Endothelial cell of umbilical vein (primary cell): ENCODE results near the gene MORN5. TPM values are rescaled to one million over a fixed set of nuclear protein-coding genes. Genes with fewer than 3 reads are reported as not detected.
A peak's percentile ranks its signal among the peaks of the same experiment; 100 is the strongest.

Source experiments
- BruUV-seq: library from RNA; stranded (reverse); fragments of 400-500 nt; replicated peaks from 2 replicates; lab custom pipeline; 2021; lab: Mats Ljungman, UMichigan
- CTCF ChIA-PET: fragments of 300-600, 350-600 bp; sonication (Branson Sonifier 250); formaldehyde crosslinking; loops from one replicate; lab custom pipeline; 2021; ENCODE audit warnings: antibody characterized with exemption, inconsistent platforms; lab: Charles Lee
- POLR2A ChIA-PET: fragments of 300-600, 350-600 bp; sonication (Branson Sonifier 250); formaldehyde crosslinking; loops from one replicate; lab custom pipeline; 2021; ENCODE audit warnings: antibody characterized with exemption, inconsistent platforms; lab: Charles Lee
- DNase-seq: peaks from one replicate; pipeline ENCODE4 v3.0.0-alpha.2; 2011; ENCODE audit warnings: low read depth, low spot score
- FAIRE-seq: peaks from 2 replicates; lab custom pipeline; 2011; peaks lifted over from hg19 to GRCh38; lab: Jason Lieb, UNC
- H2AFZ ChIP-seq: 2 replicates; pipeline ENCODE4 v1.6.0; 2012; ENCODE audit warnings: low read depth, low read length, control low read depth, inconsistent platforms
- H3K27ac ChIP-seq: 2 replicates; pipeline ENCODE4 v1.5.1; 2011; ENCODE audit warnings: low read depth, mild to moderate bottlenecking, control low read depth, low read length, moderate library complexity; ENCODE audit not compliant: insufficient read depth
- H3K27me3 ChIP-seq, 2 experiments: 2 replicates each; pipeline versions ENCODE4 v1.6.0 to v1.6.1; 2011; ENCODE audit warnings: low read length in 2 of 2, mixed read lengths in 1 of 2; ENCODE audit not compliant: control insufficient read depth in 2 of 2, insufficient read depth in 2 of 2
- H3K36me3 ChIP-seq, 2 experiments: 2 replicates in 1 of 2; 3 replicates in 1 of 2; pipeline ENCODE4 v1.5.1; 2011; ENCODE audit warnings: low read length in 2 of 2, mild to moderate bottlenecking in 1 of 2, moderate library complexity in 1 of 2; ENCODE audit not compliant: control insufficient read depth in 2 of 2, insufficient read depth in 2 of 2; ENCODE audit errors: extremely low read depth in 1 of 2
- H3K4me1 ChIP-seq: 3 replicates; pipeline ENCODE4 v1.5.1; 2011; ENCODE audit warnings: mild to moderate bottlenecking, low read length; ENCODE audit not compliant: control insufficient read depth, insufficient read depth; ENCODE audit errors: extremely low read depth
- H3K4me2 ChIP-seq: 2 replicates; pipeline ENCODE4 v1.6.1; 2011; ENCODE audit warnings: low read length, control low read depth, mixed read lengths; ENCODE audit not compliant: insufficient read depth
- H3K4me3 ChIP-seq, 3 experiments: fragments of 200-600 bp in 1 of 3; sonication (generic), shearing (Covaris generic) in 1 of 3; replicated peaks in 1 of 3; 2 replicates each; pipeline ENCODE4 v1.5.1; 2011 to 2016; ENCODE audit warnings: control low read depth in 3 of 3, low read length in 3 of 3, mild to moderate bottlenecking in 2 of 3, inconsistent platforms in 1 of 3, low read depth in 1 of 3, moderate library complexity in 1 of 3; ENCODE audit not compliant: insufficient read depth in 1 of 3
- H3K79me2 ChIP-seq: 2 replicates; pipeline ENCODE4 v1.6.0; 2012; ENCODE audit warnings: low read length, inconsistent platforms; ENCODE audit not compliant: control insufficient read depth, insufficient read depth
- H3K9ac ChIP-seq: replicated peaks from 2 replicates; pipeline ENCODE3; 2011; ENCODE audit warnings: low read length, control low read depth; ENCODE audit not compliant: insufficient read depth; ENCODE audit errors: extremely low read depth
- H3K9me1 ChIP-seq: replicated peaks from 3 replicates; pipeline ENCODE4 v1.6.0; 2011; ENCODE audit warnings: mild to moderate bottlenecking, low read length; ENCODE audit not compliant: control insufficient read depth, insufficient read depth; ENCODE audit errors: extremely low read depth
- H3K9me3 ChIP-seq: replicated peaks from 2 replicates; pipeline ENCODE4 v1.5.1; 2012; ENCODE audit warnings: low read length, inconsistent platforms; ENCODE audit not compliant: control insufficient read depth, insufficient read depth
- H4K20me1 ChIP-seq: replicated peaks from 2 replicates; pipeline ENCODE3; 2011; ENCODE audit warnings: mild to moderate bottlenecking, low read length; ENCODE audit not compliant: control insufficient read depth, insufficient read depth; ENCODE audit errors: extremely low read depth
- EZH2 ChIP-seq: IDR thresholded peaks from 2 replicates; pipeline ENCODE4 v1.6.1; 2012; ENCODE audit warnings: borderline replicate concordance, low read depth, mild to moderate bottlenecking, moderate library complexity, low read length, inconsistent platforms; ENCODE audit not compliant: severe bottlenecking
- GATA2 ChIP-seq: IDR thresholded peaks from 2 replicates; pipeline ENCODE4 v1.7.0; 2011; ENCODE audit warnings: low read depth, mild to moderate bottlenecking, moderate library complexity, mixed read lengths, low read length; ENCODE audit not compliant: insufficient read length, insufficient read depth
- JUN ChIP-seq: IDR thresholded peaks from 2 replicates; pipeline ENCODE4 v1.6.1; 2011; ENCODE audit warnings: borderline replicate concordance, low read depth; ENCODE audit not compliant: insufficient read length, insufficient read depth
- POLR2A ChIP-seq: IDR thresholded peaks from 2 replicates; pipeline ENCODE4 v1.6.1; 2012; ENCODE audit warnings: low read depth, mild to moderate bottlenecking, control low read depth, low read length
- POLR2AphosphoS5 ChIP-seq: IDR thresholded peaks from 2 replicates; pipeline ENCODE4 v1.6.1; 2012; ENCODE audit warnings: low read depth, mild to moderate bottlenecking, control low read depth, low read length, moderate library complexity; ENCODE audit not compliant: insufficient read depth
- dilution Hi-C: fragments of 300-500 bp; cut with MboI; formaldehyde crosslinking; loops from one replicate; pipeline ENCODE4 v1.15.0; 2019; ENCODE audit warnings: low sequenced_read_pairs; ENCODE audit not compliant: extremely low pct_ligation_motif_present
- intact Hi-C: fragments of 100-400 bp; cut with micrococcal nuclease; formaldehyde crosslinking; loops from one replicate; pipeline ENCODE4 v1.10.0; 2022
- polyA plus RNA-seq, 4 experiments: library from polyadenylated mRNA; depleted of rRNA in 3 of 4; stranded (reverse) in 3 of 4; unstranded in 1 of 4; fragments of >200 nt; gene quantifications; 2 replicates each; pipeline versions ENCODE4 v1.2.1 to v1.2.3, GENCODE V29; 2011 to 2012; ENCODE audit warnings: missing spikeins in 1 of 4
- total RNA-seq: library from RNA; stranded (reverse); gene quantifications from 2 replicates; pipeline ENCODE4 v1.2.3, GENCODE V29; 2021
- TF ChIP-seq, protein P1 (sequence below), 2 donors: IDR thresholded peaks; 1 replicate in 1 of 2; 2 replicates in 1 of 2; pipeline ENCODE4 v1.5.1; 2011; ENCODE audit warnings: low read length in 2 of 2, mild to moderate bottlenecking in 2 of 2, moderate library complexity in 2 of 2, control low read depth in 1 of 2, inconsistent platforms in 1 of 2, low read depth in 1 of 2; ENCODE audit not compliant: insufficient read depth in 1 of 2; ENCODE audit errors: extremely low read depth in 1 of 2
- TF ChIP-seq, protein P2 (sequence below): IDR thresholded peaks from 2 replicates; pipeline ENCODE4 v1.6.1; 2011; ENCODE audit not compliant: insufficient read depth, insufficient read length

The MORN5 gene
- total and polyA plus RNA-seq, 2 donors (not counting 3 experiments of a cell fraction or from before 2014, with no cell fraction given), result not detected

DNA sequence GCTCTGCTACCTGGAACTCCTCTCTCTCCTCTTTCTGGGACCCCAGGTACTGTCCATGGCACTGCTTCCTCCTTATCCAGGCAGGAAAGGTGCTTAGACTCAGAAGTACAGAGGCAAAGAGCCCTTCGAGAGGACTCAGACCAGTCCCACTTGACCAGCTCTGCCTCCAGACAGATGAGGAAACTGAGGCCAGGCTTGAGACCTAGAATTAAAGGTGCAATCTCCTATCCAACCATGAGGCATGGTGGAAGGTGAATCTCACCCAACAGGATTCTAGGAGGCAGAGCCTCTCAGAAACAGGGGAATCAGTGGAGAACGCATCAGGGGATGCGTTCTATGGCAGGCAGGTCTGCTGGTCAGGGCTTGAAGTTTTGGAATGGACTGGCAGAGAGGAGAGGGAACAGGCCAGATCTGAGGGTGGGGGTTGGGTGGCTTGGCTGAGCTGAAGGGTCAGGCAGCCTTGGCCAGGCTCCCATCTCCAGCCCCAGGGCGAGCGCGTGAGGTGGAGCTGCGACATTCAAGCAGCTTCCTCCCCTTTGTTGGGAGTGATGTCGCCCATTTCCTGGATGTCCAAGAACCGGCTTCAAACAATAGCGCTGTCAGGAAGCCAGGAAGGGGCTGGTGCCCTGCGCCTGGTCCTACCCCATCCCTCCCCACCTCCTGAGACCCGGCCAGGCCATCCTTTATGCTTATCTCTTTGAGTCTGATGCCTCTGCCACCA is 26.3 kb upstream of the MORN5 start:
- CTCF ChIA-PET, result interaction anchor here (0.6 to 6.1 kb wide), 10 partner anchors 9 to 330 kb away, joined by 3 to 73 read pairs (median 5); no protein-coding TSS in a partner anchor

DNA sequence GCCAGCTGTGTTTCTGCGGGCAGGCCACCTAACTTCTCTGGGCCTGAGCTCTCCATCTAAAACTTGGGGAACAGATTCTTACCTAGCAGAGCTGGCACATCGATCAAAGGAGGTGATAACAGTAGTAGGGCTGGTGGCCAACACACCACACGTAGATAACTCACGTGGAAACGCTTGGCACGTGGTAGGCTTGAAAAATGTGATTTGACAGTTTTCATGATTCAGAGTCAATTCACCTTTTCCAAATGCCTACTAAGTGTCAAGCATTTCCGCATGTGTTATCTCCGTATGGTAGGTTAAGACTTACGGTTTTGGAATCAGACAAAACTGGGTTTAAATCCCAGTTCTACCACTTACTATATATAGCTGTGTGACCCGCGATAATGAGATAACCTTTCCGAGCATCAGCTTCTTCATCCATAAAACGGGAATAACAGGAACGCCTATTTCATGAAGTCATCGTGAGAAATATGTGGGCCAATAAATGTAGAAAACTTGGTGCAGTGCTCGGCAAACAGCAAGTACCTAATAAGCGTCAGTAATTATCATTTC is 25.6 kb upstream of the MORN5 start:
- no peak overlapping the region for H3K4me3 ChIP-seq
- H3K9me1 ChIP-seq, result no peaks in the 10 kb centered on the region
- POLR2A ChIA-PET, result interaction anchor here (1.2 kb wide), 2 partner anchors 9 to 174 kb away, joined by 3 to 4 read pairs; no protein-coding TSS in a partner anchor
- H3K36me3 ChIP-seq, result no peaks in the 10 kb centered on the region
- FAIRE-seq (no peak), DNase-seq (peak; percentile 20)
- intact Hi-C loops (loop anchor here (1.0 kb wide), 1 partner anchor 9 kb away; no protein-coding TSS in a partner anchor), dilution Hi-C loops (no loop called here)
- H3K27ac ChIP-seq, result peak overlapping the region; percentile 3
- H3K9me3 ChIP-seq, result no peaks in the 10 kb centered on the region
- no peak overlapping the region for H2AFZ ChIP-seq
- H3K9ac ChIP-seq, result no peak overlapping the region
- TF ChIP-seq JUN (peak; percentile 22), EZH2 (no peak), GATA2 (peak; percentile 25)
- TF ChIP-seq, protein P1, sequence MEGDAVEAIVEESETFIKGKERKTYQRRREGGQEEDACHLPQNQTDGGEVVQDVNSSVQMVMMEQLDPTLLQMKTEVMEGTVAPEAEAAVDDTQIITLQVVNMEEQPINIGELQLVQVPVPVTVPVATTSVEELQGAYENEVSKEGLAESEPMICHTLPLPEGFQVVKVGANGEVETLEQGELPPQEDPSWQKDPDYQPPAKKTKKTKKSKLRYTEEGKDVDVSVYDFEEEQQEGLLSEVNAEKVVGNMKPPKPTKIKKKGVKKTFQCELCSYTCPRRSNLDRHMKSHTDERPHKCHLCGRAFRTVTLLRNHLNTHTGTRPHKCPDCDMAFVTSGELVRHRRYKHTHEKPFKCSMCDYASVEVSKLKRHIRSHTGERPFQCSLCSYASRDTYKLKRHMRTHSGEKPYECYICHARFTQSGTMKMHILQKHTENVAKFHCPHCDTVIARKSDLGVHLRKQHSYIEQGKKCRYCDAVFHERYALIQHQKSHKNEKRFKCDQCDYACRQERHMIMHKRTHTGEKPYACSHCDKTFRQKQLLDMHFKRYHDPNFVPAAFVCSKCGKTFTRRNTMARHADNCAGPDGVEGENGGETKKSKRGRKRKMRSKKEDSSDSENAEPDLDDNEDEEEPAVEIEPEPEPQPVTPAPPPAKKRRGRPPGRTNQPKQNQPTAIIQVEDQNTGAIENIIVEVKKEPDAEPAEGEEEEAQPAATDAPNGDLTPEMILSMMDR (IDR thresholded peaks at IDR 0.05; ENCODE audit: extremely low read depth in 1 of 2, insufficient read depth in 1 of 2, low read depth in 1 of 2, low read length in 2 of 2), result no peak
- TF ChIP-seq, protein P2, sequence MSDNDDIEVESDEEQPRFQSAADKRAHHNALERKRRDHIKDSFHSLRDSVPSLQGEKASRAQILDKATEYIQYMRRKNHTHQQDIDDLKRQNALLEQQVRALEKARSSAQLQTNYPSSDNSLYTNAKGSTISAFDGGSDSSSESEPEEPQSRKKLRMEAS, result peak; percentile 56
- no peak overlapping the region for H3K4me2 ChIP-seq
- H3K4me1 ChIP-seq, result peaks cover 22% of the 10 kb centered on the region
- H4K20me1 ChIP-seq, result no peaks in the 10 kb centered on the region
- CTCF ChIA-PET, result interaction anchor here (0.6 to 6.1 kb wide), 10 partner anchors 9 to 329 kb away, joined by 3 to 73 read pairs (median 5); no protein-coding TSS in a partner anchor
- H3K79me2 ChIP-seq, result no peaks in the 10 kb centered on the region
- no peaks in the 10 kb centered on the region for H3K27me3 ChIP-seq
- BruUV-seq, result no TSS peak

More for the DNA sequence above, 26.3 kb upstream of the MORN5 start:
- Histone ChIP-seq H3K9me3 (no peaks in the 10 kb centered on the region), H3K9ac (no peak overlapping the region), H3K4me1 (peaks cover 26% of the 10 kb centered on the region), H3K4me2 (no peak overlapping the region), H3K27me3 (no peaks in the 10 kb centered on the region), H2AFZ (peak overlapping the region; percentile 3), H3K9me1 (no peaks in the 10 kb centered on the region), H3K79me2 (no peaks in the 10 kb centered on the region), H3K27ac (peak overlapping the region; percentile 3), H4K20me1 (no peaks in the 10 kb centered on the region), H3K36me3 (no peaks in the 10 kb centered on the region), H3K4me3 (no peak overlapping the region)
- peak; percentile 38 for TF ChIP-seq POLR2AphosphoS5
- TF ChIP-seq POLR2A, result no peak
- peak; percentile 55 for DNase-seq
- POLR2A ChIA-PET, result interaction anchor here (0.6 to 1.2 kb wide), 2 partner anchors 10 to 172 kb away, joined by 3 to 4 read pairs; no protein-coding TSS in a partner anchor
- intact Hi-C loops, result loop anchor here (1.0 kb wide), 1 partner anchor 10 kb away; no protein-coding TSS in a partner anchor
- dilution Hi-C loops, result no loop called here
- BruUV-seq, result no TSS peak
- FAIRE-seq, result peak; percentile 94
